Activated B cell treated with CpG ODN at 0.5 μM for 24 hours (primary cell): Measurements from ENCODE around the gene DNM1L. TPM values are rescaled to one million over a fixed set of nuclear protein-coding genes. Genes with fewer than 3 reads are reported as not detected.

ENCODE experiments used
- ATAC-seq: fragments of 200-7000 bp; cut with Tn5 transposase; one replicate; pipeline ENCODE4 v1.10.0; 2021; ENCODE audit warnings: low read depth, mild to moderate bottlenecking, moderate library complexity
- CTCF ChIA-PET: fragments of 350-600 bp; sonication (Branson Sonifier 250); formaldehyde crosslinking; loops from one replicate; lab custom pipeline; 2021; ENCODE audit warnings: antibody characterized with exemption; lab: Charles Lee
- POLR2A ChIA-PET: fragments of 350-600 bp; sonication (Branson Sonifier 250); formaldehyde crosslinking; loops from one replicate; lab custom pipeline; 2021; ENCODE audit warnings: antibody characterized with exemption; lab: Charles Lee
- DNase-seq: peaks from one replicate; pipeline ENCODE4 v3.0.0; 2022
- H3K27ac Mint-ChIP-seq: one replicate; pipeline ENCODE4 v1.8.0; 2020; ENCODE audit warnings: mixed read lengths
- H3K27me3 Mint-ChIP-seq: one replicate; pipeline ENCODE4 v1.8.0; 2021; ENCODE audit warnings: mixed read lengths
- H3K36me3 Mint-ChIP-seq: one replicate; pipeline ENCODE4 v1.8.0; 2021; ENCODE audit warnings: low read depth, mixed read lengths
- H3K4me1 Mint-ChIP-seq: one replicate; pipeline ENCODE4 v1.8.0; 2021; ENCODE audit warnings: mixed read lengths
- H3K4me3 Mint-ChIP-seq: one replicate; pipeline ENCODE4 v1.8.0; 2020; ENCODE audit warnings: mild to moderate bottlenecking, mixed read lengths
- H3K9me3 Mint-ChIP-seq: one replicate; pipeline ENCODE4 v1.8.0; 2020; ENCODE audit warnings: mixed read lengths
- intact Hi-C: fragments of 100-400 bp; cut with micrococcal nuclease; formaldehyde crosslinking; loops from one replicate; pipeline ENCODE4 v1.15.1; 2024
- total RNA-seq: library from RNA; stranded (reverse); gene quantifications from 2 replicates; pipeline ENCODE4 v1.2.3, GENCODE V29; 2022
- TF ChIP-seq, protein P1 (sequence below): fragments of 200-600 bp; IDR thresholded peaks from one replicate; pipeline ENCODE4 v1.8.0; 2022; ENCODE audit warnings: antibody characterized with exemption, mild to moderate bottlenecking

Gene DNM1L
- total RNA-seq, 1 donor from 2014 or later: 83.1 TPM

DNA sequence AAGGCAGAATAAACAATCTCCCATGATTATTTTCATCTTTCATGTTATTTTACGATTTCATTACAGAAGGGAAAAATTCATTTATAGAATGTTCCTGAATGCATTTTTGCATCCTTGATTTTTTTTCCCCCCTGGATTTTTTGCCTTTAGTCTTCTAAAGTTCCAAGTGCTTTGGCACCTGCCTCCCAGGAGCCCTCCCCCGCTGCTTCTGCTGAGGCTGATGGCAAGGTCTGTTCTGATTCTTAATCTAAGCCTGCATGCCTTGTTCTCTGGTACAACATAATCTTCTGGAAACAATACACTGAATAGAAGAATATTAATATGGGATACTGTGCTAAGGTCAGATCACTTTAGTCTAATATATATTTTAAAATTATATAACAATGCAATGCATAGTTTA, 58.6 kb downstream of the DNM1L start:
- H3K27me3 Mint-ChIP-seq: no peaks in the 10 kb centered on the region
- no peak overlapping the region for H3K4me3 Mint-ChIP-seq
- H3K4me1 Mint-ChIP-seq: no peaks in the 10 kb centered on the region
- DNase-seq: no peak
- TF ChIP-seq, protein P1, sequence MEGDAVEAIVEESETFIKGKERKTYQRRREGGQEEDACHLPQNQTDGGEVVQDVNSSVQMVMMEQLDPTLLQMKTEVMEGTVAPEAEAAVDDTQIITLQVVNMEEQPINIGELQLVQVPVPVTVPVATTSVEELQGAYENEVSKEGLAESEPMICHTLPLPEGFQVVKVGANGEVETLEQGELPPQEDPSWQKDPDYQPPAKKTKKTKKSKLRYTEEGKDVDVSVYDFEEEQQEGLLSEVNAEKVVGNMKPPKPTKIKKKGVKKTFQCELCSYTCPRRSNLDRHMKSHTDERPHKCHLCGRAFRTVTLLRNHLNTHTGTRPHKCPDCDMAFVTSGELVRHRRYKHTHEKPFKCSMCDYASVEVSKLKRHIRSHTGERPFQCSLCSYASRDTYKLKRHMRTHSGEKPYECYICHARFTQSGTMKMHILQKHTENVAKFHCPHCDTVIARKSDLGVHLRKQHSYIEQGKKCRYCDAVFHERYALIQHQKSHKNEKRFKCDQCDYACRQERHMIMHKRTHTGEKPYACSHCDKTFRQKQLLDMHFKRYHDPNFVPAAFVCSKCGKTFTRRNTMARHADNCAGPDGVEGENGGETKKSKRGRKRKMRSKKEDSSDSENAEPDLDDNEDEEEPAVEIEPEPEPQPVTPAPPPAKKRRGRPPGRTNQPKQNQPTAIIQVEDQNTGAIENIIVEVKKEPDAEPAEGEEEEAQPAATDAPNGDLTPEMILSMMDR: no peak
- intact Hi-C loops: no loop called here
- CTCF ChIA-PET: interaction anchor here (1.1 kb wide), 1 partner anchor 1085 kb away, joined by 3 read pairs; no protein-coding TSS in a partner anchor
- no peaks in the 10 kb centered on the region for H3K9me3 Mint-ChIP-seq
- H3K36me3 Mint-ChIP-seq: peaks cover 80% of the 10 kb centered on the region
- no peak for ATAC-seq
- H3K27ac Mint-ChIP-seq: no peak overlapping the region
- POLR2A ChIA-PET: no interaction called here

DNA sequence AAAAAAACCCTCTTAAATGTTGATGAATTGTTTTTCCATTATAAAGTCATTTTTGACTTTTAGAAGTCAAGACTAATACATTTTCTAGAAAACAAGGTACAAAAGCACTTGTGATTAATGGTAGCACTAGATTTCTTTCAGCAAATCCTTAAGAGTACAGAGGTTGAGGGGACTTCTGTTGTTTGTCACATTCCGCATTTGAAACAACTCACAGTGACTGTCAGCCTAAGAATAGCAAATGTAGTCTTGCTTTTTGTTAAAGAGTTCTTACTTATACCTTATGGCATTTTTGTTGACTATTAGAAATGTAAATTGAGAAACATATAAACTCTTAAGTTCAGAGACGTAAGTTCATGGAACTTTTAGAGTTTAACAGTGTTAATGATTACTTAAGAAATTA, 60.2 kb downstream of the DNM1L start:
- H3K27ac Mint-ChIP-seq: no peak overlapping the region
- H3K4me1 Mint-ChIP-seq: no peaks in the 10 kb centered on the region
- H3K36me3 Mint-ChIP-seq: peaks cover 83% of the 10 kb centered on the region
- CTCF ChIA-PET: no interaction called here
- H3K4me3 Mint-ChIP-seq: no peak overlapping the region
- H3K27me3 Mint-ChIP-seq: no peaks in the 10 kb centered on the region
- POLR2A ChIA-PET: no interaction called here
- no peak for DNase-seq
- no peak for ATAC-seq
- H3K9me3 Mint-ChIP-seq: no peaks in the 10 kb centered on the region
- intact Hi-C loops: no loop called here
- TF ChIP-seq, protein P1: no peak

DNA sequence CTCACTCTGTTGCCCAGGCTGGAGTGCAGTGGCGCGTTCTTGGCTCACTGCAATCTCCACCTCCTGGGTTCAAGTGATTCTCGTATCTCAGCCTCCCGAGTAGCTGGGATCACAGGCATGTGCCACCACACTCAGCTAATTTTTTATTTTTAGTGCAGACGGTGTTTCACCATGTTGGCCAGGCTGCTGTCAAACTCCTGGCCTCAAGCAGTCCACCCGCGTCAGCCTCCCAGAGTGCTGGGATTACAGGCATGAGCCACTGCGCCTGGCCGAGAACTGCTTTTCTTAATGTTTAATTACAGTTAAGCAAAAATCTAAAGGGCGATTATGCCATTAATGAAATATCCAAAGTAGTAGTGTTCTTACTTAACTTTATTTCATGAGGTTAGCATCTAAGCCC, 63.0 kb downstream of the DNM1L start:
- no peaks in the 10 kb centered on the region for H3K9me3 Mint-ChIP-seq
- H3K4me3 Mint-ChIP-seq: no peak overlapping the region
- CTCF ChIA-PET: no interaction called here
- POLR2A ChIA-PET: interaction anchor here (0.6 to 1.1 kb wide), 3 partner anchors 12 to 1391 kb away, joined by 3 to 5 read pairs (median 4); no protein-coding TSS in a partner anchor
- no peaks in the 10 kb centered on the region for H3K4me1 Mint-ChIP-seq
- DNase-seq (no peak), ATAC-seq (no peak)
- TF ChIP-seq, protein P1: no peak
- H3K27me3 Mint-ChIP-seq: no peaks in the 10 kb centered on the region
- intact Hi-C loops: no loop called here
- peaks cover 88% of the 10 kb centered on the region for H3K36me3 Mint-ChIP-seq
- H3K27ac Mint-ChIP-seq: no peak overlapping the region

DNA sequence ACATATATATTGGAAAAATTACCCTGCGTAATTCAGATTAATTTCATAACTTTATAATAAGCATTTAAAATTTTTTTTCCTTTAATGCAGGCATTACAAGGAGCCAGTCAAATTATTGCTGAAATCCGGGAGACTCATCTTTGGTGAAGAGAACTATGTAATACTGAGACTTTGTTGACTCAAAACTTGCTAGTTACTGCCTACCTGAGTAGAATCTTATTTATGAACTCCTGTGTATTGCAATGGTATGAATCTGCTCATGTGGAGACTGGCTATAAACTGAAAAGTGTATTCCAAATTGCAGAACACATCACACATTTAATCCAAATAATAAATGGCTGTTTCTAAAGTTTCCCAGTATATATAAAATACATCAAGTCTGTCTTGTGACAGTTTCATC, 64.2 kb downstream of the DNM1L start:
- H3K36me3 Mint-ChIP-seq: peaks cover 91% of the 10 kb centered on the region
- no peak for ATAC-seq
- ChIA-PET CTCF (interaction anchor here (0.5 kb wide), 1 partner anchor 342 kb away, joined by 4 read pairs; no protein-coding TSS in a partner anchor), POLR2A (interaction anchor here (0.7 to 1.0 kb wide), 2 partner anchors 13 to 66 kb away, joined by 4 to 8 read pairs; partner anchors contain the start of gene YARS2)
- intact Hi-C loops: no loop called here
- no peaks in the 10 kb centered on the region for H3K27me3 Mint-ChIP-seq
- DNase-seq: no peak
- H3K9me3 Mint-ChIP-seq: no peaks in the 10 kb centered on the region
- no peak overlapping the region for H3K4me3 Mint-ChIP-seq
- TF ChIP-seq, protein P1: no peak
- no peak overlapping the region for H3K27ac Mint-ChIP-seq
- no peaks in the 10 kb centered on the region for H3K4me1 Mint-ChIP-seq

DNA sequence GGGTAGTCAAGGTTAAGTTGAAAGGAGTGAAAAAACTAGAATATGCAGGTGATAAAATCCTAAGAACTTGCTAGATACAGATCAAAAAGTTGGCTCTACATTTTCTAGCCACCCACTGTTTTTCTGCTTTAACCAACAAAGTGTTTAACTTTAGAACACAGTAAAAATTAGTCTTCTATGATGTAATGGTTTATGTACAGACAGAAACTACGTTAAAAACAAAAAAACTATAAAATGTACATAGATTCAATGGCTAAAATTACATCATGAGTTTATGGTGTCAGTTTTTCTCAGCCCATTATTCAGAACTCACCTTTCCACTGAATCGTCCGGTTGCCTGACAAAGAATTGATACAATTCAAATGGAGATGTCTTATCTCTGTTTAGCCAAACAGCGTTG, 74.5 kb downstream of the DNM1L start:
- H3K27ac Mint-ChIP-seq: no peak overlapping the region
- TF ChIP-seq, protein P1: no peak
- intact Hi-C loops: loop anchor here (2.0 kb wide), 1 partner anchor 1999 kb away; the partner anchor contains the start of gene CAPRIN2
- H3K4me3 Mint-ChIP-seq: peak overlapping the region; percentile 8
- ChIA-PET POLR2A (no interaction called here), CTCF (no interaction called here)
- no peaks in the 10 kb centered on the region for H3K9me3 Mint-ChIP-seq
- H3K36me3 Mint-ChIP-seq: peaks cover 51% of the 10 kb centered on the region
- peaks cover 17% of the 10 kb centered on the region for H3K4me1 Mint-ChIP-seq
- H3K27me3 Mint-ChIP-seq: no peaks in the 10 kb centered on the region
- DNase-seq: no peak
- ATAC-seq: no peak
